Natural killer cell (primary cell): ENCODE results near the gene MMAB. TPM values are rescaled to one million over a fixed set of nuclear protein-coding genes. Genes with fewer than 3 reads are reported as not detected.

Experiments used
- ATAC-seq, 3 donors: fragments of 150-1000 bp in 2 of 3; fragments of 200-7000 bp in 1 of 3; cut with Tn5 transposase; 1 replicate in 1 of 3; 2 replicates in 2 of 3; pipeline ENCODE4 v1.10.0; 2021; ENCODE audit warnings: mild to moderate bottlenecking in 2 of 3, moderate library complexity in 2 of 3
- DNase-seq, 2 donors: peaks; one replicate each; pipeline versions ENCODE4 v3.0.0 to v3.0.0-alpha.2; 2013 to 2021; ENCODE audit warnings: mixed read lengths in 1 of 2
- H3K27ac ChIP-seq: one replicate; pipeline ENCODE4 v1.5.1; 2013; ENCODE audit warnings: mild to moderate bottlenecking, low read length
- H3K27me3 ChIP-seq: one replicate; pipeline ENCODE4 v1.6.1; 2013; ENCODE audit warnings: low read length; ENCODE audit not compliant: control insufficient read depth, insufficient read depth
- H3K36me3 ChIP-seq: one replicate; pipeline ENCODE4 v1.6.1; 2013; ENCODE audit warnings: low read length; ENCODE audit not compliant: control insufficient read depth, insufficient read depth
- H3K4me1 ChIP-seq: one replicate; pipeline ENCODE4 v1.6.1; 2013; ENCODE audit warnings: low read length; ENCODE audit not compliant: control insufficient read depth, insufficient read depth
- H3K4me3 ChIP-seq: one replicate; pipeline ENCODE4 v1.5.1; 2013; ENCODE audit warnings: low read length
- H3K9me3 ChIP-seq: one replicate; pipeline ENCODE4 v1.6.1; 2013; ENCODE audit warnings: low read length; ENCODE audit not compliant: control insufficient read depth, insufficient read depth
- H3K27ac Mint-ChIP-seq, 2 donors: one replicate each; pipeline ENCODE4 v1.8.0; 2022; ENCODE audit warnings: mild to moderate bottlenecking in 2 of 2, mixed read lengths in 2 of 2, moderate library complexity in 1 of 2
- H3K27me3 Mint-ChIP-seq, 2 donors: one replicate each; pipeline ENCODE4 v1.8.0; 2022; ENCODE audit warnings: low read depth in 2 of 2, mixed read lengths in 2 of 2
- H3K36me3 Mint-ChIP-seq: one replicate; pipeline ENCODE4 v1.8.0; 2022; ENCODE audit warnings: mixed read lengths
- H3K4me1 Mint-ChIP-seq, 2 donors: one replicate each; pipeline ENCODE4 v1.8.0; 2022; ENCODE audit warnings: mixed read lengths in 2 of 2
- H3K4me3 Mint-ChIP-seq: one replicate; pipeline ENCODE4 v1.8.0; 2022; ENCODE audit warnings: mild to moderate bottlenecking, moderate library complexity, mixed read lengths
- H3K9me3 Mint-ChIP-seq, 2 donors: one replicate each; pipeline ENCODE4 v1.8.0; 2022; ENCODE audit warnings: mixed read lengths in 2 of 2
- WGBS: methylation state at CpG from one replicate; pipeline ENCODE4 v1.1.7; 2013; ENCODE audit warnings: missing lambda C conversion rate; ENCODE audit not compliant: insufficient coverage; 5-methylcytosine and 5-hydroxymethylcytosine counted together
- intact Hi-C: fragments of 100-400 bp; cut with micrococcal nuclease; formaldehyde crosslinking; loops from one replicate; pipeline ENCODE4 v1.14.2; 2022
- total RNA-seq, 4 donors: library from RNA; stranded (reverse); fragments of 120-200 nt in 1 of 4; gene quantifications; one replicate each; pipeline versions ENCODE4 v1.2.3 to v1.2.4, GENCODE V29; 2013 to 2022
- TF ChIP-seq, protein P1 (sequence below): fragments of 200-600 bp; IDR thresholded peaks from one replicate; pipeline ENCODE4 v1.8.0; 2022; ENCODE audit warnings: antibody characterized with exemption

MMAB gene
- total RNA-seq, 3 donors from 2014 or later (not counting 1 experiment from before 2014, with no cell fraction given): 17.1 to 18.3 (median 17.6) TPM

- 76% methylated on average over 15 of the region's 15 CpGs for WGBS
- Mint-ChIP-seq H3K36me3 (no peaks in the 10 kb centered on the region), H3K27ac (peak overlapping the region; percentile 46 to 70), H3K27me3 (peaks cover 0 to 3% of the 10 kb centered on the region in 2 donors), H3K9me3 (no peaks in the 10 kb centered on the region), H3K4me1 (peaks cover 44 to 47% of the 10 kb centered on the region in 2 donors), H3K4me3 (no peak overlapping the region)
- Histone ChIP-seq H3K4me1 (peaks cover 36% of the 10 kb centered on the region), H3K9me3 (no peaks in the 10 kb centered on the region), H3K27me3 (no peaks in the 10 kb centered on the region), H3K4me3 (no peak overlapping the region), H3K27ac (no peak overlapping the region), H3K36me3 (no peaks in the 10 kb centered on the region)
- intact Hi-C loops: no loop called here
- no peak for ATAC-seq
- DNase-seq: no peak
- TF ChIP-seq, protein P1, sequence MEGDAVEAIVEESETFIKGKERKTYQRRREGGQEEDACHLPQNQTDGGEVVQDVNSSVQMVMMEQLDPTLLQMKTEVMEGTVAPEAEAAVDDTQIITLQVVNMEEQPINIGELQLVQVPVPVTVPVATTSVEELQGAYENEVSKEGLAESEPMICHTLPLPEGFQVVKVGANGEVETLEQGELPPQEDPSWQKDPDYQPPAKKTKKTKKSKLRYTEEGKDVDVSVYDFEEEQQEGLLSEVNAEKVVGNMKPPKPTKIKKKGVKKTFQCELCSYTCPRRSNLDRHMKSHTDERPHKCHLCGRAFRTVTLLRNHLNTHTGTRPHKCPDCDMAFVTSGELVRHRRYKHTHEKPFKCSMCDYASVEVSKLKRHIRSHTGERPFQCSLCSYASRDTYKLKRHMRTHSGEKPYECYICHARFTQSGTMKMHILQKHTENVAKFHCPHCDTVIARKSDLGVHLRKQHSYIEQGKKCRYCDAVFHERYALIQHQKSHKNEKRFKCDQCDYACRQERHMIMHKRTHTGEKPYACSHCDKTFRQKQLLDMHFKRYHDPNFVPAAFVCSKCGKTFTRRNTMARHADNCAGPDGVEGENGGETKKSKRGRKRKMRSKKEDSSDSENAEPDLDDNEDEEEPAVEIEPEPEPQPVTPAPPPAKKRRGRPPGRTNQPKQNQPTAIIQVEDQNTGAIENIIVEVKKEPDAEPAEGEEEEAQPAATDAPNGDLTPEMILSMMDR: no peak
Observed at GRCh38 chr12:109549613-109550270, 23.6 kb downstream of the MMAB start.

DNA sequence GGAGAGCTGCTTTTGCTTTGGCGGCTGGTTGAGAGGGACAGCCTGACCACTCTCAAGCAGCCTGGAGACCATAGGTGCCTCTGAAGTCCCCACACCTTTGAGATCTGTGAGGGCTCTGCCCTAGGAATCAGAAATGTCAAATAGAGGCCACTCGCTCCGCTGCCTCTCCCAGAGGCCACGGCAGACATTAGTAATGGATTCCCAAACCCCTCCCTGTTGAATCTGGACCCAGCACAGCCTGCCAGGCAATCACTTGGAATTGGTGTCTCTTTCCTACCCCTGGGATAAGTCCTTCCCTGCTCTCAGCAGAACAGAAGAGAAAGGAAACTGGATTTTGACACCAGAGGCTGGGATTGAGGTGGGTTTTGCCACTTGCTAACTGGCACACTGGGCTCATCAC, 25.0 kb downstream of the MMAB start:
- Histone ChIP-seq H3K36me3 (no peaks in the 10 kb centered on the region), H3K9me3 (no peaks in the 10 kb centered on the region), H3K4me1 (peaks cover 47% of the 10 kb centered on the region), H3K4me3 (no peak overlapping the region), H3K27me3 (no peaks in the 10 kb centered on the region), H3K27ac (no peak overlapping the region)
- Mint-ChIP-seq H3K4me3 (peak overlapping the region; percentile 9), H3K4me1 (peaks cover 57 to 62% of the 10 kb centered on the region in 2 donors), H3K9me3 (no peaks in the 10 kb centered on the region), H3K27me3 (peaks cover 0 to 3% of the 10 kb centered on the region in 2 donors), H3K27ac (peak overlapping the region in 1 of 2 donors; percentile 70), H3K36me3 (no peaks in the 10 kb centered on the region)
- ATAC-seq (no peak), DNase-seq (no peak)
- intact Hi-C loops: no loop called here
- WGBS: 88% methylated on average over 4 of the region's 4 CpGs
- TF ChIP-seq, protein P1: no peak

DNA sequence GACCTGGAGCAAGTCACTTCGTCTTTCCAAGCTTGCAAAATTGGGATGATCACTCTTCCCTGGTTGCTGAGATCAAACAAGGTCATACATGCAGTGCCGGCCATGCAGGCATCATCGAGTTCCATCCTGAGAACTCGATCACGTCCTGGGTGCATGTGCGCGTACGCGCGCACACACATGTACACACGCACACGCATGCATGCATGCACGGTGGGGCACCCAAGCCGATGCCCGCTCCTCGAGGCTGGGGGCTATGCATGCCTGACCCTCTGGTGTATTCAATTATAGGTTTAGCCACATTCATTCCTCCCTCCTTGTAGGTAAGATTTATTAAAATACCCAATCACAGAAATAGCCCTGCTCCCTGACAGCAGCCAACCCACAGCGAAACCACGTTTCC, 26.0 kb downstream of the MMAB start:
- H3K4me1 ChIP-seq: peaks cover 54% of the 10 kb centered on the region
- H3K9me3 Mint-ChIP-seq: no peaks in the 10 kb centered on the region
- peak overlapping the region in 1 of 2 donors; percentile 16 for H3K27ac Mint-ChIP-seq
- 87% methylated on average over 17 of the region's 18 CpGs for WGBS
- no peak overlapping the region for H3K4me3 Mint-ChIP-seq
- no peaks in the 10 kb centered on the region for H3K9me3 ChIP-seq
- H3K36me3 ChIP-seq: no peaks in the 10 kb centered on the region
- H3K27me3 ChIP-seq: no peaks in the 10 kb centered on the region
- no peak overlapping the region for H3K27ac ChIP-seq
- H3K27me3 Mint-ChIP-seq: peaks cover 0 to 3% of the 10 kb centered on the region in 2 donors
- no peaks in the 10 kb centered on the region for H3K36me3 Mint-ChIP-seq
- TF ChIP-seq, protein P1: no peak
- no peak for DNase-seq
- intact Hi-C loops: no loop called here
- H3K4me1 Mint-ChIP-seq: peaks cover 67 to 71% of the 10 kb centered on the region in 2 donors
- no peak for ATAC-seq
- no peak overlapping the region for H3K4me3 ChIP-seq

DNA sequence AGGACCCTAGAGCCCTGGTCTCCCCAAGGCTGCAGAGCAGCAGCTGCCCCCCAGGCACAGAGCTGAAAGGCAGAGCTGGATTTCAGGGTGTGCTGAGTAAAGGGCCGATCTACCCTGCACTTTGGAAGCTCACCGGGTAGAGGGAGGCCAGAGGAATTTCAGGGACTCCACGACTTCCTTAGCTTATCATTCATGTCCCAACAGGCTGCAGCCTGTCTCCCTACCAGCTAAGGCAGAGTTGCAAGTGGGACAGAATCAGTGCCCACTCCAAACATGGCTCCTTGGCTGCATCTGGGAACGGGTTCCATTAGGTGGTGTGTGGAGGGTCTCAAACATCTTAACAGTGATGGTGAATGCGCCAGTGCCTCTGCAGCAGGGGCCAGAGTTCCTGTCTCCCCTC, 27.5 kb downstream of the MMAB start:
- no peaks in the 10 kb centered on the region for H3K9me3 ChIP-seq
- peaks cover 54% of the 10 kb centered on the region for H3K4me1 ChIP-seq
- Mint-ChIP-seq H3K36me3 (no peaks in the 10 kb centered on the region), H3K27ac (peak overlapping the region; percentile 87 to 88), H3K27me3 (peaks cover 0 to 3% of the 10 kb centered on the region in 2 donors), H3K4me3 (peak overlapping the region; percentile 35), H3K4me1 (peaks cover 67 to 74% of the 10 kb centered on the region in 2 donors), H3K9me3 (no peaks in the 10 kb centered on the region)
- intact Hi-C loops: no loop called here
- DNase-seq (no peak), ATAC-seq (no peak)
- H3K27me3 ChIP-seq: no peaks in the 10 kb centered on the region
- H3K4me3 ChIP-seq: no peak overlapping the region
- no peaks in the 10 kb centered on the region for H3K36me3 ChIP-seq
- TF ChIP-seq, protein P1: no peak
- peak overlapping the region; percentile 63 for H3K27ac ChIP-seq
- 71% methylated on average over 5 of the region's 5 CpGs for WGBS
